Omental fat pad (tissue), 4 donors: ENCODE measurements around the gene CRIP1. TPM values are rescaled to one million over a fixed set of nuclear protein-coding genes. Genes with fewer than 3 reads are reported as not detected.

ENCODE experiments used
- ATAC-seq: fragments of 150-250 bp; one replicate; pipeline ENCODE4 v1.9.1; 2016; ENCODE audit warnings: mild to moderate bottlenecking, moderate library complexity; ENCODE audit not compliant: low FRiP score
- DNase-seq: peaks from one replicate; pipeline ENCODE4 v3.0.0-alpha.2; 2019; ENCODE audit warnings: low spot score
- total RNA-seq, 4 donors: library from RNA; depleted of rRNA; stranded (reverse); fragments of >200 nt; gene quantifications; one replicate each; pipeline ENCODE4 v1.1.0, GENCODE V29; 2016
- TF ChIP-seq, protein P1 (sequence below), 3 donors: fragments of 450-650 bp; IDR thresholded peaks; one replicate each; pipeline ENCODE4 v1.5.1; 2016 to 2017; ENCODE audit warnings: antibody characterized with exemption in 3 of 3, mild to moderate bottlenecking in 3 of 3, moderate library complexity in 2 of 3

Gene CRIP1
- total RNA-seq, 4 donors from 2014 or later, result 18.5 to 88.6 (median 43.9) TPM

DNA sequence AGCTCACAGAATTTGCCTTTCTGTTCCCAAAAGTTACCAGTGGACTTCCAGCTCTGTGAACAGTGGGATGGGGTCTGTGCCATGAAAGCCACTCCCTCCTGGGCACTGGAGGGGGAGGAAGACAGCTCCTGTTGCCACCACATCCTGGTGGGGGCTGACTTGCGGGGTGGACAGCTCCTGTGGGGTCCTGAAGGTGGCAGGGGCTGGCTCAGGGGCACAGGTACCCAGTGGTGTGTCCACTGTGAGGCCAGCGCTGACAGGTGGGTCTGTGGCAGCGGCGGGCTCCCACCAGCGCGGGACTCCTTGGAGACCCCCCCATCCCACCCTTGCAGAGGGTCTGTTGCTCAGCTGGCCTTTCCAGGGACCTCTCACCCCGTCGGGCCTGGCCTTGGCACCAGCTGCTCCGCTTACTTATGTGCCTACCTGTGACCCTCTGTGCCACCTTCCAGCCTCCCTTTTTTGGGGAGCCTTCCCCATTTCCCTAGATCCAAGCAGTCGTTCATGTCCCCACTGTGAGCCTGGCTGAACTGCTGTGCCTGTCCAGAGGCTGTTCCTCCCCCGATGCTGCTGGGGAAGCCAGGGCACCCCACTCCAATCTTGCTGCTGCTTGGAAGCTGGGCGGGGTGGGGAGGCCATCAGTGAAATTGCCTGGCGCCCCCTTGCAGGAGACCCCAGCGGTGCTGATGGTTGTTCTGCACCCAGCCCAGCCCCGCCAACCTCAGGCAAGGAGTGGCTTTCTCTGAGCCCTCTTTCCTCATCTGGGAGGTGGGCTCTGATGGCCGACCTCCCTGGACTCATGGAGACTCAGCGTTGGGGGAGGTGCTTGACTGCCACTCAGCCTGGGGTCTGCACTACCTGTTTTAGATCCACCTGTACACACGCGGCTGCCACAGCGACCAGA is 6.5 kb downstream of the CRIP1 start:
- TF ChIP-seq, protein P1, sequence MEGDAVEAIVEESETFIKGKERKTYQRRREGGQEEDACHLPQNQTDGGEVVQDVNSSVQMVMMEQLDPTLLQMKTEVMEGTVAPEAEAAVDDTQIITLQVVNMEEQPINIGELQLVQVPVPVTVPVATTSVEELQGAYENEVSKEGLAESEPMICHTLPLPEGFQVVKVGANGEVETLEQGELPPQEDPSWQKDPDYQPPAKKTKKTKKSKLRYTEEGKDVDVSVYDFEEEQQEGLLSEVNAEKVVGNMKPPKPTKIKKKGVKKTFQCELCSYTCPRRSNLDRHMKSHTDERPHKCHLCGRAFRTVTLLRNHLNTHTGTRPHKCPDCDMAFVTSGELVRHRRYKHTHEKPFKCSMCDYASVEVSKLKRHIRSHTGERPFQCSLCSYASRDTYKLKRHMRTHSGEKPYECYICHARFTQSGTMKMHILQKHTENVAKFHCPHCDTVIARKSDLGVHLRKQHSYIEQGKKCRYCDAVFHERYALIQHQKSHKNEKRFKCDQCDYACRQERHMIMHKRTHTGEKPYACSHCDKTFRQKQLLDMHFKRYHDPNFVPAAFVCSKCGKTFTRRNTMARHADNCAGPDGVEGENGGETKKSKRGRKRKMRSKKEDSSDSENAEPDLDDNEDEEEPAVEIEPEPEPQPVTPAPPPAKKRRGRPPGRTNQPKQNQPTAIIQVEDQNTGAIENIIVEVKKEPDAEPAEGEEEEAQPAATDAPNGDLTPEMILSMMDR (IDR thresholded peaks at IDR 0.05), result no peak
- ATAC-seq, result no peak
- no peak for DNase-seq

- no peak for DNase-seq
- TF ChIP-seq, protein P1 (IDR thresholded peaks at IDR 0.05), result no peak
These were observed 7.4 kb downstream of the CRIP1 start for GRCh38 chr14:105493921-105494605.

GRCh38 chr14:105494606-105494929 is 7.9 kb downstream of the CRIP1 start:
- ATAC-seq (no peak), DNase-seq (no peak)
- TF ChIP-seq, protein P1 (IDR thresholded peaks at IDR 0.05), result no peak

More at GRCh38 chr14:105493921-105494605, 7.4 kb downstream of the CRIP1 start:
- no peak for ATAC-seq

GRCh38 chr14:105495101-105495989 is 8.7 kb downstream of the CRIP1 start:
- ATAC-seq (no peak), DNase-seq (no peak)
- TF ChIP-seq, protein P1 (IDR thresholded peaks at IDR 0.05), result no peak

DNA sequence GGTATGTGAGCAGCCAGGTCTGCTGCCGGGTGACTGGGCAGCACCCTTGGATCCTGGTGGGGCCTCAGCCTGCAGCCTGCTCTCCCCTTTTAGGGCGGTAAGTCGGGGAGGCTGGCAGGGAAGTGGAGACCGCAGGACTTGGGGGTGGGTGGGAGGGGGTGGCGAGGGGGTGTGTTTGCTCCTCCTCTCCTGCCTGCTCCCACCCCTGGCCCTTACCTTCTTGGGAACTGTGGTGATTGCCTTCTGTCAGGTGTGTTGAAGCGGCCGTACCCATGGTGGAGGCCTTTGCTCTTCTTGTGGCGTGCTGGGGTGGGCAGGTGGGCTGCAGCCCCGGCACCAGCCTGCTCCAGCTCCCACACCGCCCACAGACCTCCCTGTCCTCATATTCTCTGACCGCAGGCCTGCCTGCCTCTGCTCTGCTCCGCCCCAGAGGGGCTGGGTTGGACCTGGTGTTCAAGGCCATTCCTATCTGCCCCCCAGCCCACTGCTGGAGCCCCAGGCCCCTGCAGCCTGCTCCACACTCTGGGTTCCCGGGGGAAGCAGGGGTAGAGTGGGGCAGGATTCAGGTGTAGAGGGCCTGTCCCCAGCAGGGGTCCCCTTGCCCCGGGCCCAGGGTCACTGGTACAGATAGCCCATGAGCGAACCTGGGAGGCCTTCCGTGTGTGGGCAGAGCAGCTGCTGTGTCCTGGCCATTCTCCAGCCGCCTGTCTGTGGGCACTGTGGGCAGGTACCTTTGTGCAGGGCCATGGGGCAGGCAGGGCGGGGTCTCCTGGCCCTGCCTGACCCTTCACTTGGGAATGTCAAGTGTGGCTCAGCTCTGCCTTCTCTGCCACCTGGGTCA is 9.5 kb downstream of the CRIP1 start:
- ATAC-seq (no peak), DNase-seq (no peak)
- TF ChIP-seq, protein P1 (IDR thresholded peaks at IDR 0.05), result no peak
